ENCODE data around the gene HPGD. TPM values are rescaled to one million over a fixed set of nuclear protein-coding genes. Genes with fewer than 3 reads are reported as not detected.
A peak's percentile ranks its signal among the peaks of the same experiment; 100 is the strongest.

Gene HPGD
- total and polyA plus RNA-seq, 9 of the 15 experiments (the other 6 are each of a cell fraction or from before 2014, with no cell fraction given) = 2.3 to 8.6 (median 4.8) TPM

DNA sequence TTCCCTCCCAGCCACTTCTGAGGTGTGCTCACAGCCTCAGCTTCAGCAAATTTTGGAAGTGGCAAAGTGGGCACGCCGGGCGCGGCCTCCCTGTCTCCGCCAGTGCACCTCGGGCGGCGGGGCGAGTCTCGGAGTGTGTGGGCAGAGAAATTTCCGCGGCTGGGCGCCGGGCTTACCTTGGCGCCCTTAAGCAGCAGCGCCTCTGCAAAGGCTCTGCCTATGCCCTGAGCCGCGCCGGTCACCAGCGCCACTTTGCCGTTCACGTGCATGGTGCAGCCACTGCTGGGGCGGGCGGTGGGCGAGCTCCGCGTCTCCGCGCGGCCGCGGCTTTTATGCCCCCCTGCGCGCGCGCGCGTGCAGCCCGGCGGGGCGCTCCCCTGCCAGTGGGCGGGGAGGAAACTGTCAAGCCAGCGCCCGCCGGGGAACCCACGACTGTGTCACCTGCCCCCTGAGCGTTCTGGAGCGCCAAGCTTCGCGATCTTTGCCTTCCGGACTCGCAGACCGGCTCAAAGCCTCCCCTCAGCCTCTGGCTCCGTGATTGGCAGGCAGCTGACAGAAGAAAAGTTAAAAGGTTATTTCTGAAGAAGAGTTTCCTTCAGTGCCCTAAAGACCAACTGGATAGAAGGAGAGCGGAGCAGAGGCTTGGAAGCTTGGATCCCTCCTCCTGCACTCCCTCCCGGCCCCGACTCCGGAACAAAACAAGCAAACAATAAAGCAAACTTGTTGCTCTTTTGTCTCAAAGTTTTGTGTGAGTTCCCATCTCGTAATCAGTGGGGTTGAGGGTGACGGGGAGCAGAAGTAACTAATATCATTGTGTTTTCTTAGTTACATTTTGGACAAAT lies at the start of gene HPGD (continued):
- TF ChIP-seq, protein P1, sequence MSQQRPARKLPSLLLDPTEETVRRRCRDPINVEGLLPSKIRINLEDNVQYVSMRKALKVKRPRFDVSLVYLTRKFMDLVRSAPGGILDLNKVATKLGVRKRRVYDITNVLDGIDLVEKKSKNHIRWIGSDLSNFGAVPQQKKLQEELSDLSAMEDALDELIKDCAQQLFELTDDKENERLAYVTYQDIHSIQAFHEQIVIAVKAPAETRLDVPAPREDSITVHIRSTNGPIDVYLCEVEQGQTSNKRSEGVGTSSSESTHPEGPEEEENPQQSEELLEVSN (IDR thresholded peaks at IDR 0.05; ENCODE audit: borderline replicate concordance in 1 of 2, extremely low read depth in 1 of 2, insufficient read depth in 1 of 2, insufficient read length in 1 of 2, low read depth in 1 of 2, low read length in 1 of 2, poor library complexity in 1 of 2, severe bottlenecking in 1 of 2) = peak; percentile 29 to 54
- TF ChIP-seq CC2D1A (IDR thresholded peaks at IDR 0.05) = no peak

DNA sequence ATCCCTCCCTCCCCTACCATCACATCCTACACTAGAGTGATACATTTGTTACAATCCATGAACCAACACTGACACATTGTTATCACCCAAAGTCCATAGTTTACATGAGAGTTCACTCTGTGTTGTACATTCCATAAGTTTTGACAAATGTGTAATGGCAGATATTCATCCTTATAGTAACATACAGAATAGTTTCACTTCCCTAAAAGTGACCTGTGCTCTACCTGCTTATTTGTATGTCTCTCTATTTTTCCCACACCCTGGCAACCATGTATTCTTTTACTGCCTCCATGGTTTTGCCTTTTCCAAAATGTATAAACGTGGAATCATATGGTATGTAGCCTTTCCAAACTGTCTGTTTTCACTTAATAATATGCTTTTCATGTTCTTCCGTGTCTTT lies 42.2 kb upstream of the HPGD start:
- ATAC-seq (no peak), FAIRE-seq (no peak), DNase-seq (ENCODE audit: extremely low read depth in 1 of 4, low spot score in 3 of 4) (no peak)
- no peak overlapping the region for H3K4me3 ChIP-seq
- no peaks in the 10 kb centered on the region for H3K9me3 ChIP-seq (replicated peaks; ENCODE audit: control insufficient read depth, insufficient read depth, low read depth, low read length)
- no peak overlapping the region for H3K9ac ChIP-seq (ENCODE audit: insufficient read depth in 1 of 2, low read depth in 2 of 2, low read length in 2 of 2)
- intact Hi-C loops (cut with micrococcal nuclease) (no loop called here), in situ Hi-C loops (cut with MboI) (no loop called here)
- H3K9me1 ChIP-seq (ENCODE audit: control insufficient read depth, insufficient read depth, low read length) = no peaks in the 10 kb centered on the region
- ChIA-PET POLR2A (no interaction called here), CTCF (ENCODE audit: low intra/inter-chr PET ratio) (no interaction called here)
- H3K4me1 ChIP-seq (replicated peaks in 1 of 2; ENCODE audit: control insufficient read depth in 2 of 2, insufficient read depth in 2 of 2, low read length in 2 of 2) = no peaks in the 10 kb centered on the region
- no peaks in the 10 kb centered on the region for H3K79me2 ChIP-seq (ENCODE audit: control insufficient read depth, insufficient read depth, low read length)
- no peaks in the 10 kb centered on the region for H4K20me1 ChIP-seq (replicated peaks; ENCODE audit: control insufficient read depth, insufficient read depth, low read length)
- H3K27ac ChIP-seq (ENCODE audit: extremely low read depth, low read depth, low read length) = no peak overlapping the region
- H3K36me3 ChIP-seq (ENCODE audit: control insufficient read depth, insufficient read depth, low read length) = no peaks in the 10 kb centered on the region
- 13% methylated on average over 2 of the region's 2 CpGs for WGBS (ENCODE audit: insufficient coverage, low coverage, missing lambda C conversion rate)
- H2AFZ ChIP-seq (ENCODE audit: low read depth, low read length) = no peak overlapping the region
- no peaks in the 10 kb centered on the region for H3K27me3 ChIP-seq (ENCODE audit: control insufficient read depth in 2 of 2, insufficient read depth in 2 of 2, low read length in 2 of 2)
- BruUV-seq (replicated peaks) = no TSS peak
- TF ChIP-seq OTX1 (CRISPR knock-in tag; IDR thresholded peaks at IDR 0.05) (no peak), POU5F1 (IDR thresholded peaks at IDR 0.05; ENCODE audit: borderline replicate concordance, low read depth, low read length, partially characterized antibody) (no peak), L3MBTL2 (IDR thresholded peaks at IDR 0.05) (no peak), KDM4B (IDR thresholded peaks at IDR 0.05; ENCODE audit: borderline replicate concordance in 2 of 2, low read depth in 1 of 2) (no peak), ZBTB8A (IDR thresholded peaks at IDR 0.05; ENCODE audit: partially characterized antibody) (no peak), NBN (IDR thresholded peaks at IDR 0.05; ENCODE audit: low read depth) (no peak), ZNF785 (CRISPR knock-in tag; IDR thresholded peaks at IDR 0.05) (no peak), MED1 (CRISPR knock-in tag; IDR thresholded peaks at IDR 0.05; ENCODE audit: borderline replicate concordance) (no peak), ZBTB17 (CRISPR knock-in tag; IDR thresholded peaks at IDR 0.05) (no peak)
- H3K4me2 ChIP-seq (ENCODE audit: insufficient read depth, low read length) = no peak overlapping the region
